OCI-LY3 (cell line): ENCODE results near the gene BCAN.

Experiments used
- CTCF ChIP-seq: fragments of 200-600, 300-600 bp; sonication (generic); IDR thresholded peaks from 2 replicates; pipeline ENCODE4 v1.5.1; 2014; ENCODE audit warnings: antibody characterized with exemption, low read length, low read depth
- EZH2phosphoT487 ChIP-seq: fragments of 200-600 bp; shearing (Covaris generic); IDR thresholded peaks from 2 replicates; pipeline ENCODE4 v1.6.1; 2018; ENCODE audit warnings: antibody characterized with exemption, mixed run types, low read depth

- no peak for TF ChIP-seq CTCF
- no peak for TF ChIP-seq EZH2phosphoT487
Measured at GRCh38 chr1:156692441-156692924, 50.6 kb downstream of the BCAN start.
